Vagina (tissue), 2 donors: ENCODE data around the gene PACRG.

Experiments used
- CTCF ChIP-seq, 3 experiments: fragments of 450-650 bp in 2 of 3; fragments of 200-600 bp in 1 of 3; sonication (generic) in 1 of 3; IDR thresholded peaks; one replicate each; pipeline ENCODE4 v1.5.1; 2017 to 2019; ENCODE audit warnings: antibody characterized with exemption in 3 of 3, mild to moderate bottlenecking in 2 of 3, moderate library complexity in 2 of 3
- POLR2A ChIP-seq, 2 donors: fragments of 450-650 bp; IDR thresholded peaks; one replicate each; pipeline ENCODE4 v1.6.1; 2017; ENCODE audit warnings: antibody characterized with exemption in 2 of 2, mild to moderate bottlenecking in 2 of 2, moderate library complexity in 2 of 2
- POLR2AphosphoS5 ChIP-seq, 2 donors: sonication (generic); formaldehyde crosslinking; IDR thresholded peaks; one replicate each; pipeline ENCODE4 v1.9.0; 2017; ENCODE audit warnings: antibody characterized with exemption in 2 of 2, mild to moderate bottlenecking in 2 of 2, low read depth in 1 of 2; ENCODE audit not compliant: insufficient read depth in 1 of 2

- no peak for TF ChIP-seq POLR2A (IDR thresholded peaks at IDR 0.05)
- TF ChIP-seq POLR2AphosphoS5 (IDR thresholded peaks at IDR 0.05; ENCODE audit: insufficient read depth in 1 of 2, low read depth in 1 of 2): no peak
- TF ChIP-seq CTCF (IDR thresholded peaks at IDR 0.05): no peak
These were observed 451.3 kb downstream of the PACRG start for GRCh38 chr6:163179061-163179460.
